HUES6 (cell line): ENCODE data around the gene GALC.

Source experiments
- H3K27ac ChIP-seq: 2 replicates; pipeline ENCODE4 v1.7.0; 2013; ENCODE audit warnings: low read depth, mild to moderate bottlenecking, low read length, inconsistent platforms
- H3K27me3 ChIP-seq: 2 replicates; pipeline ENCODE4 v1.6.1; 2013; ENCODE audit warnings: low read length; ENCODE audit not compliant: control insufficient read depth, insufficient read depth
- H3K36me3 ChIP-seq: 2 replicates; pipeline ENCODE4 v1.6.1; 2013; ENCODE audit warnings: low read length; ENCODE audit not compliant: control insufficient read depth, insufficient read depth
- H3K4me1 ChIP-seq: 2 replicates; pipeline ENCODE4 v1.6.1; 2013; ENCODE audit warnings: low read length; ENCODE audit not compliant: control insufficient read depth, insufficient read depth
- H3K4me3 ChIP-seq: 2 replicates; pipeline ENCODE4 v1.5.1; 2013; ENCODE audit warnings: low read depth, low read length
- H3K9ac ChIP-seq: one replicate; pipeline ENCODE4 v1.6.1; 2013; ENCODE audit warnings: mild to moderate bottlenecking, low read length
- H3K9me3 ChIP-seq: 2 replicates; pipeline ENCODE4 v1.6.1; 2013; ENCODE audit warnings: low read depth, low read length; ENCODE audit not compliant: control insufficient read depth, insufficient read depth

GALC gene

GRCh38 chr14:87992346-87992717 is 650 bp downstream of the GALC start:
- Histone ChIP-seq H3K36me3 (no peaks in the 10 kb centered on the region), H3K27ac (no peak overlapping the region; the same call in 1 of the 2 replicates), H3K4me1 (peaks cover 16% of the 10 kb centered on the region), H3K4me3 (peak overlapping the region; percentile 86), H3K9ac (peak overlapping the region; percentile 72), H3K9me3 (no peaks in the 10 kb centered on the region), H3K27me3 (no peaks in the 10 kb centered on the region)

- Histone ChIP-seq H3K36me3 (no peaks in the 10 kb centered on the region), H3K27ac (no peak overlapping the region), H3K9ac (no peak overlapping the region), H3K9me3 (no peaks in the 10 kb centered on the region), H3K4me3 (no peak overlapping the region), H3K27me3 (no peaks in the 10 kb centered on the region), H3K4me1 (peaks cover 11% of the 10 kb centered on the region)
Observed at GRCh38 chr14:87990682-87991081, 2.3 kb downstream of the GALC start.

GRCh38 chr14:87989956-87990299 is 3.1 kb downstream of the GALC start:
- no peak overlapping the region for H3K4me3 ChIP-seq
- H3K36me3 ChIP-seq: no peaks in the 10 kb centered on the region
- H3K9ac ChIP-seq: no peak overlapping the region
- H3K9me3 ChIP-seq: no peaks in the 10 kb centered on the region
- peaks cover 11% of the 10 kb centered on the region for H3K4me1 ChIP-seq
- no peaks in the 10 kb centered on the region for H3K27me3 ChIP-seq
- no peak overlapping the region for H3K27ac ChIP-seq

GRCh38 chr14:87989221-87989955 is 3.6 kb downstream of the GALC start:
- Histone ChIP-seq H3K27ac (no peak overlapping the region), H3K9me3 (no peaks in the 10 kb centered on the region), H3K4me1 (peaks cover 11% of the 10 kb centered on the region), H3K9ac (no peak overlapping the region), H3K27me3 (no peaks in the 10 kb centered on the region), H3K4me3 (no peak overlapping the region), H3K36me3 (no peaks in the 10 kb centered on the region)

GRCh38 chr14:87979689-87980088 is 13.3 kb downstream of the GALC start:
- no peaks in the 10 kb centered on the region for H3K4me1 ChIP-seq
- no peak overlapping the region for H3K9ac ChIP-seq
- H3K9me3 ChIP-seq: no peaks in the 10 kb centered on the region
- no peak overlapping the region for H3K4me3 ChIP-seq
- no peaks in the 10 kb centered on the region for H3K27me3 ChIP-seq
- H3K27ac ChIP-seq: no peak overlapping the region
- no peaks in the 10 kb centered on the region for H3K36me3 ChIP-seq

- Histone ChIP-seq H3K4me1 (no peaks in the 10 kb centered on the region), H3K9ac (no peak overlapping the region), H3K4me3 (no peak overlapping the region), H3K27me3 (no peaks in the 10 kb centered on the region), H3K9me3 (no peaks in the 10 kb centered on the region), H3K27ac (no peak overlapping the region), H3K36me3 (no peaks in the 10 kb centered on the region)
Observed at GRCh38 chr14:87975636-87976035, 17.3 kb downstream of the GALC start.

GRCh38 chr14:87971010-87971409 is 22.0 kb downstream of the GALC start:
- no peaks in the 10 kb centered on the region for H3K27me3 ChIP-seq
- no peak overlapping the region for H3K9ac ChIP-seq
- no peak overlapping the region for H3K27ac ChIP-seq
- no peak overlapping the region for H3K4me3 ChIP-seq
- H3K9me3 ChIP-seq: no peaks in the 10 kb centered on the region
- H3K4me1 ChIP-seq: no peaks in the 10 kb centered on the region
- no peaks in the 10 kb centered on the region for H3K36me3 ChIP-seq

GRCh38 chr14:87967496-87967895 is 25.5 kb downstream of the GALC start:
- Histone ChIP-seq H3K9me3 (no peaks in the 10 kb centered on the region), H3K4me1 (no peaks in the 10 kb centered on the region), H3K4me3 (no peak overlapping the region), H3K27ac (no peak overlapping the region), H3K36me3 (no peaks in the 10 kb centered on the region), H3K9ac (no peak overlapping the region), H3K27me3 (no peaks in the 10 kb centered on the region)

GRCh38 chr14:87966816-87967215 is 26.2 kb downstream of the GALC start:
- H3K36me3 ChIP-seq: no peaks in the 10 kb centered on the region
- H3K4me1 ChIP-seq: no peaks in the 10 kb centered on the region
- H3K4me3 ChIP-seq: no peak overlapping the region
- no peaks in the 10 kb centered on the region for H3K27me3 ChIP-seq
- no peak overlapping the region for H3K9ac ChIP-seq
- no peaks in the 10 kb centered on the region for H3K9me3 ChIP-seq
- H3K27ac ChIP-seq: no peak overlapping the region

- no peaks in the 10 kb centered on the region for H3K36me3 ChIP-seq
- no peak overlapping the region for H3K27ac ChIP-seq
- H3K9me3 ChIP-seq: no peaks in the 10 kb centered on the region
- H3K4me3 ChIP-seq: no peak overlapping the region
- H3K9ac ChIP-seq: no peak overlapping the region
- H3K4me1 ChIP-seq: no peaks in the 10 kb centered on the region
- no peaks in the 10 kb centered on the region for H3K27me3 ChIP-seq
Observed at GRCh38 chr14:87961246-87961645, 31.7 kb downstream of the GALC start.

GRCh38 chr14:87960013-87960787 is 32.8 kb downstream of the GALC start:
- Histone ChIP-seq H3K4me3 (no peak overlapping the region), H3K36me3 (no peaks in the 10 kb centered on the region), H3K9ac (no peak overlapping the region), H3K27me3 (no peaks in the 10 kb centered on the region), H3K9me3 (no peaks in the 10 kb centered on the region), H3K4me1 (no peaks in the 10 kb centered on the region), H3K27ac (no peak overlapping the region)
